Ectodermal cell (in vitro differentiated cells): ENCODE measurements around the gene WDFY4.

ENCODE experiments used
- H3K27ac ChIP-seq: 2 replicates; pipeline ENCODE4 v1.7.0; 2013; ENCODE audit warnings: mild to moderate bottlenecking, low read depth, low read length; ENCODE audit not compliant: insufficient read depth, poor library complexity, severe bottlenecking
- H3K27me3 ChIP-seq: 2 replicates; pipeline ENCODE4 v1.7.0; 2013; ENCODE audit warnings: mild to moderate bottlenecking, low read length; ENCODE audit not compliant: insufficient read depth, control insufficient read depth, poor library complexity, severe bottlenecking
- H3K36me3 ChIP-seq: one replicate; pipeline ENCODE4 v1.7.0; 2013; ENCODE audit warnings: low read length; ENCODE audit not compliant: control insufficient read depth, insufficient read depth
- H3K4me1 ChIP-seq: one replicate; pipeline ENCODE4 v1.7.0; 2013; ENCODE audit warnings: low read length; ENCODE audit not compliant: control insufficient read depth, insufficient read depth
- H3K4me3 ChIP-seq: 2 replicates; pipeline ENCODE4 v1.7.0; 2013; ENCODE audit warnings: low read depth, low read length, control low read depth; ENCODE audit not compliant: insufficient read depth
- H3K9me3 ChIP-seq: 2 replicates; pipeline ENCODE4 v1.7.0; 2013; ENCODE audit warnings: mild to moderate bottlenecking, low read length, moderate library complexity; ENCODE audit not compliant: control insufficient read depth
- WGBS, 2 experiments: methylation state at CpG; one replicate each; pipeline ENCODE4 v1.1.7; 2013; ENCODE audit warnings: missing lambda C conversion rate in 2 of 2; 5-methylcytosine and 5-hydroxymethylcytosine counted together

WDFY4 gene

GRCh38 chr10:48904861-48905260, 220.2 kb downstream of the WDFY4 start:
- 81 to 93% methylated on average over 2 of the region's 2 CpGs for WGBS, 2 experiments
- no peak overlapping the region for H3K27ac ChIP-seq
- no peaks in the 10 kb centered on the region for H3K36me3 ChIP-seq
- H3K4me1 ChIP-seq: no peaks in the 10 kb centered on the region
- no peaks in the 10 kb centered on the region for H3K9me3 ChIP-seq
- H3K27me3 ChIP-seq: no peaks in the 10 kb centered on the region
- H3K4me3 ChIP-seq: no peak overlapping the region

GRCh38 chr10:48905311-48905710, 220.6 kb downstream of the WDFY4 start:
- H3K4me1 ChIP-seq: no peaks in the 10 kb centered on the region
- H3K4me3 ChIP-seq: no peak overlapping the region
- no peaks in the 10 kb centered on the region for H3K36me3 ChIP-seq
- H3K27me3 ChIP-seq: no peaks in the 10 kb centered on the region
- WGBS, 2 experiments: 95 to 98% methylated on average over 2 of the region's 2 CpGs
- H3K9me3 ChIP-seq: no peaks in the 10 kb centered on the region
- H3K27ac ChIP-seq: no peak overlapping the region

- no peaks in the 10 kb centered on the region for H3K9me3 ChIP-seq
- no peaks in the 10 kb centered on the region for H3K36me3 ChIP-seq
- H3K27ac ChIP-seq: no peak overlapping the region
- H3K4me1 ChIP-seq: no peaks in the 10 kb centered on the region
- WGBS, 2 experiments: 92 to 96% methylated on average over 1 to 2 of the region's 2 CpGs
- H3K27me3 ChIP-seq: no peaks in the 10 kb centered on the region
- H3K4me3 ChIP-seq: no peak overlapping the region
Observed at GRCh38 chr10:48906841-48907240, 222.2 kb downstream of the WDFY4 start.

- Histone ChIP-seq H3K36me3 (no peaks in the 10 kb centered on the region), H3K9me3 (no peaks in the 10 kb centered on the region), H3K27ac (no peak overlapping the region), H3K4me1 (no peaks in the 10 kb centered on the region), H3K4me3 (no peak overlapping the region), H3K27me3 (no peaks in the 10 kb centered on the region)
- WGBS, 2 experiments: 93 to 94% methylated on average over 4 of the region's 4 CpGs
Observed at GRCh38 chr10:48907730-48908129, 223.1 kb downstream of the WDFY4 start.

GRCh38 chr10:48910548-48910947, 225.9 kb downstream of the WDFY4 start:
- Histone ChIP-seq H3K4me3 (no peak overlapping the region), H3K27ac (no peak overlapping the region), H3K4me1 (no peaks in the 10 kb centered on the region), H3K27me3 (no peaks in the 10 kb centered on the region), H3K9me3 (no peaks in the 10 kb centered on the region), H3K36me3 (no peaks in the 10 kb centered on the region)
- WGBS, 2 experiments: 90 to 94% methylated on average over 5 of the region's 5 CpGs

GRCh38 chr10:48913674-48914073, 229.0 kb downstream of the WDFY4 start:
- WGBS, 2 experiments: 93 to 95% methylated on average over 14 of the region's 14 CpGs
- Histone ChIP-seq H3K36me3 (no peaks in the 10 kb centered on the region), H3K4me1 (no peaks in the 10 kb centered on the region), H3K27ac (no peak overlapping the region), H3K9me3 (no peaks in the 10 kb centered on the region), H3K27me3 (no peaks in the 10 kb centered on the region), H3K4me3 (no peak overlapping the region)

GRCh38 chr10:48923748-48924147, 239.1 kb downstream of the WDFY4 start:
- no peak overlapping the region for H3K4me3 ChIP-seq
- no peak overlapping the region for H3K27ac ChIP-seq
- H3K36me3 ChIP-seq: no peaks in the 10 kb centered on the region
- no peaks in the 10 kb centered on the region for H3K4me1 ChIP-seq
- no peaks in the 10 kb centered on the region for H3K9me3 ChIP-seq
- H3K27me3 ChIP-seq: no peaks in the 10 kb centered on the region
- 74 to 85% methylated on average over 3 of the region's 3 CpGs for WGBS, 2 experiments

GRCh38 chr10:48924988-48925387, 240.3 kb downstream of the WDFY4 start:
- H3K4me3 ChIP-seq: no peak overlapping the region
- H3K36me3 ChIP-seq: no peaks in the 10 kb centered on the region
- H3K9me3 ChIP-seq: no peaks in the 10 kb centered on the region
- no peaks in the 10 kb centered on the region for H3K4me1 ChIP-seq
- H3K27me3 ChIP-seq: no peaks in the 10 kb centered on the region
- 92% methylated on average over 4 of the region's 4 CpGs for WGBS, 2 experiments
- no peak overlapping the region for H3K27ac ChIP-seq

GRCh38 chr10:48926255-48926654, 241.6 kb downstream of the WDFY4 start:
- Histone ChIP-seq H3K4me3 (no peak overlapping the region), H3K27me3 (no peaks in the 10 kb centered on the region), H3K9me3 (no peaks in the 10 kb centered on the region), H3K36me3 (no peaks in the 10 kb centered on the region), H3K4me1 (peaks cover 3% of the 10 kb centered on the region), H3K27ac (no peak overlapping the region)
- WGBS, 2 experiments: 89 to 93% methylated on average over 1 of the region's 1 CpG

GRCh38 chr10:48926764-48927540, 242.3 kb downstream of the WDFY4 start:
- WGBS, 2 experiments: 90 to 92% methylated on average over 11 to 13 of the region's 13 CpGs

More at GRCh38 chr10:48926764-48927540, 242.3 kb downstream of the WDFY4 start:
- H3K36me3 ChIP-seq: no peaks in the 10 kb centered on the region
- no peaks in the 10 kb centered on the region for H3K9me3 ChIP-seq
- no peak overlapping the region for H3K27ac ChIP-seq
- H3K4me1 ChIP-seq: peaks cover 3% of the 10 kb centered on the region
- H3K4me3 ChIP-seq: no peak overlapping the region
- H3K27me3 ChIP-seq: no peaks in the 10 kb centered on the region
